GM21723 (cell line): ENCODE data around the gene SNAPC4.
"Not testable (repeated sequence)": the region's sequence is repeated elsewhere in the genome, so short reads cannot be mapped to it uniquely, and the experiment has no call there.

Experiments
- ATAC-seq: cut with Tn5 transposase; IDR thresholded peaks from one replicate; pipeline ENCODE4 v1.9.1; 2021; ENCODE audit warnings: mild to moderate bottlenecking, moderate library complexity; ENCODE audit not compliant: unreplicated experiment

The SNAPC4 gene

GRCh38 chr9:136410500-136411287 is 10.7 kb upstream of the SNAPC4 start, which contains the start of the genes ENTR1 and PMPCA:
ENTR1 (minus strand) TSS chr9:136410614; CDS start chr9:136410397, 217 bp downstream.
PMPCA (plus strand) TSS chr9:136410658; CDS start chr9:136410669, 11 bp downstream.
- ATAC-seq, result peak; percentile 73

GRCh38 chr9:136409557-136410455 is 9.8 kb upstream of the SNAPC4 start:
- peak; percentile 26 for ATAC-seq

- no peak for ATAC-seq
Measured at GRCh38 chr9:136407911-136408310, 7.9 kb upstream of the SNAPC4 start.

- ATAC-seq, result not testable (repeated sequence)
Measured at GRCh38 chr9:136407061-136407460, 7.1 kb upstream of the SNAPC4 start.

- not testable (repeated sequence) for ATAC-seq
Measured at GRCh38 chr9:136405904-136406303, 5.9 kb upstream of the SNAPC4 start.

- ATAC-seq, result no peak
Measured at GRCh38 chr9:136405481-136405880, 5.5 kb upstream of the SNAPC4 start.

GRCh38 chr9:136404801-136405136 is 4.8 kb upstream of the SNAPC4 start:
- no peak for ATAC-seq

GRCh38 chr9:136403915-136404800 is 4.2 kb upstream of the SNAPC4 start:
- no peak for ATAC-seq

GRCh38 chr9:136403538-136403914 is 3.6 kb upstream of the SNAPC4 start:
- ATAC-seq, result no peak

- no peak for ATAC-seq
Measured at GRCh38 chr9:136402067-136402466, 2.1 kb upstream of the SNAPC4 start.

- ATAC-seq, result no peak
Measured at GRCh38 chr9:136401173-136401922, 1.4 kb upstream of the SNAPC4 start.

- ATAC-seq, result peak; percentile 22
Measured at GRCh38 chr9:136399176-136400037, 563 bp downstream of the SNAPC4 start.

GRCh38 chr9:136398286-136398685 is 1.7 kb downstream of the SNAPC4 start:
- no peak for ATAC-seq

GRCh38 chr9:136397643-136398042 is 2.3 kb downstream of the SNAPC4 start:
- no peak for ATAC-seq

- no peak for ATAC-seq
Measured at GRCh38 chr9:136396219-136396515, 3.8 kb downstream of the SNAPC4 start.

GRCh38 chr9:136395345-136396218 is 4.4 kb downstream of the SNAPC4 start:
- ATAC-seq, result no peak

GRCh38 chr9:136395020-136395340 is 5.0 kb downstream of the SNAPC4 start:
- no peak for ATAC-seq

- no peak for ATAC-seq
Measured at GRCh38 chr9:136394312-136395019, 5.5 kb downstream of the SNAPC4 start.
